Measurements from ENCODE around the gene CTSO.
"Not testable (repeated sequence)": the region's sequence is repeated elsewhere in the genome, so short reads cannot be mapped to it uniquely, and the experiment has no call there.

Gene CTSO

GRCh38 chr4:155935389-155935986 lies 18.2 kb downstream of the CTSO start:
- Histone ChIP-seq H2AFZ (ENCODE audit: low read length, unreplicated experiment) (no peak overlapping the region), H3K27me3 (ENCODE audit: insufficient read depth, low read length) (no peaks in the 10 kb centered on the region), H3K27ac (ENCODE audit: low read depth, low read length) (no peak overlapping the region), H3K4me3 (ENCODE audit: low read depth, low read length) (no peak overlapping the region), H3K79me2 (ENCODE audit: control insufficient read depth, insufficient read depth, low read length, unreplicated experiment) (no peaks in the 10 kb centered on the region), H3K36me3 (ENCODE audit: insufficient read depth, low read length) (no peaks in the 10 kb centered on the region), H3K4me1 (ENCODE audit: control insufficient read depth, insufficient read depth, low read length, unreplicated experiment) (no peaks in the 10 kb centered on the region)

GRCh38 chr4:155934634-155935033 lies 19.0 kb downstream of the CTSO start:
- H3K79me2 ChIP-seq (ENCODE audit: control insufficient read depth, insufficient read depth, low read length, unreplicated experiment); H3K27me3 ChIP-seq (ENCODE audit: insufficient read depth, low read length); H2AFZ ChIP-seq (ENCODE audit: low read length, unreplicated experiment); H3K27ac ChIP-seq (ENCODE audit: low read depth, low read length); H3K36me3 ChIP-seq (ENCODE audit: insufficient read depth, low read length); H3K4me3 ChIP-seq (ENCODE audit: low read depth, low read length); H3K4me1 ChIP-seq (ENCODE audit: control insufficient read depth, insufficient read depth, low read length, unreplicated experiment): not testable (repeated sequence)

- Histone ChIP-seq H3K4me3 (ENCODE audit: low read depth, low read length) (no peak overlapping the region), H3K4me1 (ENCODE audit: control insufficient read depth, insufficient read depth, low read length, unreplicated experiment) (no peaks in the 10 kb centered on the region), H3K79me2 (ENCODE audit: control insufficient read depth, insufficient read depth, low read length, unreplicated experiment) (no peaks in the 10 kb centered on the region), H3K27me3 (ENCODE audit: insufficient read depth, low read length) (no peaks in the 10 kb centered on the region), H3K27ac (ENCODE audit: low read depth, low read length) (no peak overlapping the region), H3K36me3 (ENCODE audit: insufficient read depth, low read length) (no peaks in the 10 kb centered on the region), H2AFZ (ENCODE audit: low read length, unreplicated experiment) (no peak overlapping the region)
Measured at GRCh38 chr4:155931634-155932033, 22.0 kb downstream of the CTSO start.

GRCh38 chr4:155930330-155930729 lies 23.3 kb downstream of the CTSO start:
- Histone ChIP-seq H3K27me3 (ENCODE audit: insufficient read depth, low read length) (no peaks in the 10 kb centered on the region), H3K4me3 (ENCODE audit: low read depth, low read length) (no peak overlapping the region), H3K27ac (ENCODE audit: low read depth, low read length) (no peak overlapping the region), H3K4me1 (ENCODE audit: control insufficient read depth, insufficient read depth, low read length, unreplicated experiment) (no peaks in the 10 kb centered on the region), H3K79me2 (ENCODE audit: control insufficient read depth, insufficient read depth, low read length, unreplicated experiment) (no peaks in the 10 kb centered on the region), H3K36me3 (ENCODE audit: insufficient read depth, low read length) (no peaks in the 10 kb centered on the region), H2AFZ (ENCODE audit: low read length, unreplicated experiment) (no peak overlapping the region)

GRCh38 chr4:155929833-155930232 lies 23.8 kb downstream of the CTSO start:
- no peaks in the 10 kb centered on the region for H3K4me1 ChIP-seq (ENCODE audit: control insufficient read depth, insufficient read depth, low read length, unreplicated experiment)

GRCh38 chr4:155924637-155925036 lies 29.0 kb downstream of the CTSO start:
- H3K4me1 ChIP-seq (ENCODE audit: control insufficient read depth, insufficient read depth, low read length, unreplicated experiment) = no peaks in the 10 kb centered on the region
- no peak overlapping the region for H3K27ac ChIP-seq (ENCODE audit: low read depth, low read length)
- no peak overlapping the region for H2AFZ ChIP-seq (ENCODE audit: low read length, unreplicated experiment)
- H3K79me2 ChIP-seq (ENCODE audit: control insufficient read depth, insufficient read depth, low read length, unreplicated experiment) = no peaks in the 10 kb centered on the region
- no peaks in the 10 kb centered on the region for H3K36me3 ChIP-seq (ENCODE audit: insufficient read depth, low read length)
- no peaks in the 10 kb centered on the region for H3K27me3 ChIP-seq (ENCODE audit: insufficient read depth, low read length)
- H3K4me3 ChIP-seq (ENCODE audit: low read depth, low read length) = no peak overlapping the region

More at GRCh38 chr4:155929833-155930232, 23.8 kb downstream of the CTSO start:
- Histone ChIP-seq H3K36me3 (ENCODE audit: insufficient read depth, low read length) (no peaks in the 10 kb centered on the region), H3K27ac (ENCODE audit: low read depth, low read length) (no peak overlapping the region), H3K27me3 (ENCODE audit: insufficient read depth, low read length) (no peaks in the 10 kb centered on the region), H2AFZ (ENCODE audit: low read length, unreplicated experiment) (no peak overlapping the region), H3K79me2 (ENCODE audit: control insufficient read depth, insufficient read depth, low read length, unreplicated experiment) (no peaks in the 10 kb centered on the region), H3K4me3 (ENCODE audit: low read depth, low read length) (no peak overlapping the region)

GRCh38 chr4:155921597-155921996 lies 32.1 kb downstream of the CTSO start:
- no peaks in the 10 kb centered on the region for H3K36me3 ChIP-seq (ENCODE audit: insufficient read depth, low read length)
- H3K4me3 ChIP-seq (ENCODE audit: low read depth, low read length) = no peak overlapping the region
- H3K79me2 ChIP-seq (ENCODE audit: control insufficient read depth, insufficient read depth, low read length, unreplicated experiment) = no peaks in the 10 kb centered on the region
- no peak overlapping the region for H3K27ac ChIP-seq (ENCODE audit: low read depth, low read length)
- H2AFZ ChIP-seq (ENCODE audit: low read length, unreplicated experiment) = no peak overlapping the region
- no peaks in the 10 kb centered on the region for H3K27me3 ChIP-seq (ENCODE audit: insufficient read depth, low read length)
- H3K4me1 ChIP-seq (ENCODE audit: control insufficient read depth, insufficient read depth, low read length, unreplicated experiment) = no peaks in the 10 kb centered on the region

- Histone ChIP-seq H3K4me3 (ENCODE audit: low read depth, low read length) (no peak overlapping the region), H3K36me3 (ENCODE audit: insufficient read depth, low read length) (no peaks in the 10 kb centered on the region), H3K4me1 (ENCODE audit: control insufficient read depth, insufficient read depth, low read length, unreplicated experiment) (no peaks in the 10 kb centered on the region), H3K27ac (ENCODE audit: low read depth, low read length) (no peak overlapping the region), H3K79me2 (ENCODE audit: control insufficient read depth, insufficient read depth, low read length, unreplicated experiment) (no peaks in the 10 kb centered on the region), H2AFZ (ENCODE audit: low read length, unreplicated experiment) (no peak overlapping the region), H3K27me3 (ENCODE audit: insufficient read depth, low read length) (no peaks in the 10 kb centered on the region)
Measured at GRCh38 chr4:155914782-155915181, 38.9 kb downstream of the CTSO start.

- H3K27me3 ChIP-seq (ENCODE audit: insufficient read depth, low read length) = no peaks in the 10 kb centered on the region
- no peaks in the 10 kb centered on the region for H3K36me3 ChIP-seq (ENCODE audit: insufficient read depth, low read length)
- no peak overlapping the region for H2AFZ ChIP-seq (ENCODE audit: low read length, unreplicated experiment)
- H3K4me1 ChIP-seq (ENCODE audit: control insufficient read depth, insufficient read depth, low read length, unreplicated experiment) = peaks cover 18% of the 10 kb centered on the region
- no peak overlapping the region for H3K4me3 ChIP-seq (ENCODE audit: low read depth, low read length)
- H3K27ac ChIP-seq (ENCODE audit: low read depth, low read length) = no peak overlapping the region
- H3K79me2 ChIP-seq (ENCODE audit: control insufficient read depth, insufficient read depth, low read length, unreplicated experiment) = no peaks in the 10 kb centered on the region
Measured at GRCh38 chr4:155911905-155912304, 41.8 kb downstream of the CTSO start.

- Histone ChIP-seq H3K27me3 (ENCODE audit: insufficient read depth, low read length) (no peaks in the 10 kb centered on the region; the same call in 1 of the 2 replicates), H3K4me3 (ENCODE audit: low read depth, low read length) (no peak overlapping the region), H3K79me2 (ENCODE audit: control insufficient read depth, insufficient read depth, low read length, unreplicated experiment) (no peaks in the 10 kb centered on the region), H3K4me1 (ENCODE audit: control insufficient read depth, insufficient read depth, low read length, unreplicated experiment) (peaks cover 29% of the 10 kb centered on the region), H3K36me3 (ENCODE audit: insufficient read depth, low read length) (no peaks in the 10 kb centered on the region), H2AFZ (ENCODE audit: low read length, unreplicated experiment) (no peak overlapping the region), H3K27ac (ENCODE audit: low read depth, low read length) (no peak overlapping the region)
Measured at GRCh38 chr4:155909615-155910226, 43.9 kb downstream of the CTSO start.
